ENCODE data around the gene ST7.

DNA sequence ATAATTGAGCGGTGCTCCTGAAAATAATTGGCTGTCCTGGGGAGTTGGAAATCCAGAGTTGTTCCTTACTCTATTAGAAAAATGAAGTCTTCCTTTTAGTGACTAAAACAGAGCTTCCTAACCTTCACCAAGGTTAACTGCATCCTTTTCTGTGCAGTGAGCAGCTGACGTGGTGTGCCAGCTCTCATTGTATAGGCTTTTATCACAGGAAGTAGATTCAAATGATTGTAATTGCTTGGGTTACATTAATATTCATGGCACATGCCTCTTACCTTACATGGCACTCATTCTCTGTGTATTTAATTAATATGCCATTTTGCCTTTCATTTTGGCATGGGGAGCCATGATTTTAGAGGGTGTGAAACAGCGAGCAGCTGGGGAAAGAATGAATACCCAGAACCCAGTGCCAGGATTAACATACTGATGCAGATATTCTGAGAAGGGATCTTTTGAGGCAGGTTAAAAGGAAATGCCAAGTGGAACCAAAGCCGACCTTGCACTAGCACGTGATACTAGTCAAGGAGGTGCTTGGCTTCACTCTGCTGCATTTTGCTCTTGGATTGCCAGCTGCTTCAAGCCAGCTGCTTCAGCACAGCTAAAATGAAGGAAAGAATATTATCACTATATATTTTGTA lies 115.3 kb downstream of the ST7 start:
- TF ChIP-seq, protein P1, sequence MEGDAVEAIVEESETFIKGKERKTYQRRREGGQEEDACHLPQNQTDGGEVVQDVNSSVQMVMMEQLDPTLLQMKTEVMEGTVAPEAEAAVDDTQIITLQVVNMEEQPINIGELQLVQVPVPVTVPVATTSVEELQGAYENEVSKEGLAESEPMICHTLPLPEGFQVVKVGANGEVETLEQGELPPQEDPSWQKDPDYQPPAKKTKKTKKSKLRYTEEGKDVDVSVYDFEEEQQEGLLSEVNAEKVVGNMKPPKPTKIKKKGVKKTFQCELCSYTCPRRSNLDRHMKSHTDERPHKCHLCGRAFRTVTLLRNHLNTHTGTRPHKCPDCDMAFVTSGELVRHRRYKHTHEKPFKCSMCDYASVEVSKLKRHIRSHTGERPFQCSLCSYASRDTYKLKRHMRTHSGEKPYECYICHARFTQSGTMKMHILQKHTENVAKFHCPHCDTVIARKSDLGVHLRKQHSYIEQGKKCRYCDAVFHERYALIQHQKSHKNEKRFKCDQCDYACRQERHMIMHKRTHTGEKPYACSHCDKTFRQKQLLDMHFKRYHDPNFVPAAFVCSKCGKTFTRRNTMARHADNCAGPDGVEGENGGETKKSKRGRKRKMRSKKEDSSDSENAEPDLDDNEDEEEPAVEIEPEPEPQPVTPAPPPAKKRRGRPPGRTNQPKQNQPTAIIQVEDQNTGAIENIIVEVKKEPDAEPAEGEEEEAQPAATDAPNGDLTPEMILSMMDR (IDR thresholded peaks at IDR 0.05) = no peak
- TF ChIP-seq ZFX (IDR thresholded peaks at IDR 0.05; ENCODE audit: borderline replicate concordance) = no peak

All from 22Rv1 (cell line).